ENCODE data around the gene CGB8.

GRCh38 chr19:49061445-49061844 lies 12.5 kb upstream of the CGB8 start:
- TF ChIP-seq CTCF (conservative IDR thresholded peaks at IDR 0.05): no peak
- TF ChIP-seq ZFX (IDR thresholded peaks at IDR 0.05): no peak

Data from C4-2B (cell line).